NCI-H146 treated with DMSO at 0.1 percent for 48 hours (cell line): ENCODE measurements around the gene CTCFL.

ENCODE experiments used
- DNase-seq: peaks from one replicate; lab custom pipeline; 2025; ENCODE audit not compliant: unreplicated experiment; lab: John Stamatoyannopoulos, UW

CTCFL gene, protein sequence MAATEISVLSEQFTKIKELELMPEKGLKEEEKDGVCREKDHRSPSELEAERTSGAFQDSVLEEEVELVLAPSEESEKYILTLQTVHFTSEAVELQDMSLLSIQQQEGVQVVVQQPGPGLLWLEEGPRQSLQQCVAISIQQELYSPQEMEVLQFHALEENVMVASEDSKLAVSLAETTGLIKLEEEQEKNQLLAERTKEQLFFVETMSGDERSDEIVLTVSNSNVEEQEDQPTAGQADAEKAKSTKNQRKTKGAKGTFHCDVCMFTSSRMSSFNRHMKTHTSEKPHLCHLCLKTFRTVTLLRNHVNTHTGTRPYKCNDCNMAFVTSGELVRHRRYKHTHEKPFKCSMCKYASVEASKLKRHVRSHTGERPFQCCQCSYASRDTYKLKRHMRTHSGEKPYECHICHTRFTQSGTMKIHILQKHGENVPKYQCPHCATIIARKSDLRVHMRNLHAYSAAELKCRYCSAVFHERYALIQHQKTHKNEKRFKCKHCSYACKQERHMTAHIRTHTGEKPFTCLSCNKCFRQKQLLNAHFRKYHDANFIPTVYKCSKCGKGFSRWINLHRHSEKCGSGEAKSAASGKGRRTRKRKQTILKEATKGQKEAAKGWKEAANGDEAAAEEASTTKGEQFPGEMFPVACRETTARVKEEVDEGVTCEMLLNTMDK

DNA sequence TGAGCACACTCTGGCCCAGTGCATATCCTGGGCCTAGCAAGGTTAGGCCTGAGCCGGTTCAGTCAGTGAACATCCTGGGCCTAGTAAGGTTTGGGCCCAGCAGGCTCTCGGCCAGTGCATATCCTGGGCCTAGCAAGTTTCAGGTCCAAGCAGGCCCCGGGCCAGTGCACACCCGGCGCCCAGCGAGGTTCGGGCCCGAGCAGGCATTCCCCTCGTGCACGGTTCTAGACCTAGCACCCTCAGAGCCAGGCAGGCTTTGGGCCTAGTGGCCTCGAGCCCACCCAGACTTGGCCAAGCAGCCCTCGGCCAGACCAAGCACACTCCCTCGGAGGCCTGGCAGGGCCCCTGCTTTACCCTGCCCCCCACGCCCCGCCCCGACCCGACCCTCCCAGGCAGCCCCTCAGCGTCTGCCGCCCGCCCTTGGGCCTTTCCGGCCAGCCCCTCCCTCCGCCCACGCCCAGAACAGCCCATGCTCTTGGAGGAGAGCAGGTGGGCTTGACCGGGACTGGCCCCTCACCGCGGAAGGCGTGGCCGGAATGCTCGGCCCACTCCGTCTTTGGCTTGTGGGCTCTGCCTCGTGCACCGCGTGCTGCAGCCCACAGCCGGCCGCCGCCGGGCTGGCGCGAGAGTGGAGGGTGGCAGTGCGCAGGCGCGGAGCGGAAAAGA, at the start of gene CTCFL:
Gene CTCFL, minus strand, starts transcription at position 630 of the 666 bp plus-strand sequence. CDS start 935 bp downstream, outside the sequence.
- no peak for DNase-seq

DNA sequence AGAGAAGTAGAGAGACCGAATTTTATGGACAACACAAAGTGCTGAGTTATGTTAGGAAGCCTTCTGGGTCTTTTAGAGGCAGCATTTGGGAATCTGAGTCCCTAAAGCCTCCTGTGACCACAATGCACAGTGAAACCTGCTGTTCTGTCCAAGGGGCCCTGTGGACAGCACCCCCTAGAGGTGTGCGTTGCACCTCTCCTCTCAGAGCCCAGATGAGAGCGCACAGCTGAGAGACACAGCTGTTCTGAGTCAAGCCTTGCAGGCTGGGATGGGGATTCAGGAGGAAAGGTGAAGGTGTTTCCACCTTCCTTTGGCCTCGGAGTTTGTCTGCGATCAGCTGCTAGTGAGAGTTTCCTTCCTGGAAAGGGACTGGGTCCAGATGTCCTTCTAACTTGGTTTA, 49.0 kb upstream of the CTCFL start:
- DNase-seq = peak; percentile 29

DNA sequence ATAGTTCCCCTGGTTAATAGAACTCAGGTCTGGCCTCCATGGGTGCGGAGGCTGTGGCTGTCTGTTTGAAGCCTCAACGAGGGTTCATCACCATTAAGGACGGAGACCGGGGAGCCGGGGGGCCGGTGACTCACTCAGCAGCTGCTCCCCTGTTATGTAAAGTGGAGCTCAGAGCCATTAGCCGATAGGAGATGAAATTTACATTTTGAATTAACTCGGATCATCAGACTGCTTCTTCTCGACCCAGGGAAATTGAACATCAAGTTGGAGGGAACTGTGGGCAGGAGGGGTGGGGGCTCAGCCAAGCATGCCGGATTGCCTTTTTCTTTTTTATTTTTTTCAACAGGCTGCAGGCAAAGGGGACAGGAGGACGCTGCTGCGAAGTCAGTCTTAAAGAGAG, 48.3 kb upstream of the CTCFL start:
- peak; percentile 45 for DNase-seq

GRCh38 chr20:57571782-57572416, 47.0 kb upstream of the CTCFL start:
- no peak for DNase-seq

DNA sequence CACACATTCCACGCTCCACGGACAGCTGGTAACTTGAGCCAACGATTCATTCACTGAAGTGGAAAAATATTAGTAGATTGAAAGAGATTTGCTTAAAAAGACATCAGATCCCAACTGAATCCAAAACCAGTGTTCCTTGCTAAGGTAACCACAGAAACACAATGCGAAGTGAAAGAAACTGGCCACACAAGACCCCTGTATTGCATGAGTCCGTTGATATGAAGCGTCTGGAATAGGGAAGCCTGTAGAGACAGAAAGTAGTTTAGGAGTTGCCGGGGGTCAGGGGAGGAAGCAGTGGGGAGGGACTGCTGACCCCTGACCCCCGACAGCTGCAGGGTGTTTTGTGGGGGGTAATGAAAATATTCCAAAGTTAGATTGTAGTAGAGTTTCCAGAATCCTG, 46.0 kb upstream of the CTCFL start:
- no peak for DNase-seq

- DNase-seq = peak; percentile 99
These were observed 45.4 kb upstream of the CTCFL start for GRCh38 chr20:57570145-57570850.

GRCh38 chr20:57568960-57569359, 44.0 kb upstream of the CTCFL start:
- DNase-seq = no peak

DNA sequence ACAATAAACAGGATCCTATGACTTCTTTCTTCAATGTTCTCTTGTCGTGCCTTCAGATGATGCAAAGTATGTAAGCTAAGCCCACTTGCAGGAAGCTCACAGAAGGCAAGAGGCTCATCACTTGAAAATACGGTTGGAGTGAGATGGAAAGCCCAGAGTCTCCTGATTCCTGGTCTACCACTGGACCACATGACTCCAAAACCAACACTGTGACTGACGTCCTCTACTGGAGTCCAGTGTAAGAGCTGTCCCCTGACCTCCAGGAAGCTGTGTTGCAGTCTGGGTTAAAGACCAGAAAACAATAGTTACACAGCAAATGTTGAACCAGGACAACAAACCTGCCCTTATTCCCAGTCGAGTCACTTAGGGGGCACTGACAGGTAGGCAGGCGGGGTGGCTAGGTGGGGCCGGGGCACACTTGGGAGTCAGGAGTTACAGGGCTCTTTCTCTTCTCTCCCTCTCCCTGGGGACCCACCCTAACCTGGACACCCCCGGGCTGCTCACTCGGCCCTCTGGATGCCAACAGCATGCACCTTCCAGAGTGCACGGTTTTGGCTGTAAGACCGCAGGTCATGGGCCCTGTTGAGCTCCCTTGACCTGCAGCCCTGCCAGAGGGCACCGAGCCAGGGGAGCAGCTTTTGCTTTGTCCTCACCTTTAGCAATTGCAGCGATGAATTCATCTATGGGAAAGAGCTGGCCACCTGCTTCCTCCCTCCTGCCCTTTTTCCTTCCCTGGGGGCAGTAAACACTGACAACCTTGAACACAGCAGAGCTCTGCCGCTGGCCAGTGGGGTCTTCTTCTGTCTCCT, 43.4 kb upstream of the CTCFL start:
- peak; percentile 98 for DNase-seq

DNA sequence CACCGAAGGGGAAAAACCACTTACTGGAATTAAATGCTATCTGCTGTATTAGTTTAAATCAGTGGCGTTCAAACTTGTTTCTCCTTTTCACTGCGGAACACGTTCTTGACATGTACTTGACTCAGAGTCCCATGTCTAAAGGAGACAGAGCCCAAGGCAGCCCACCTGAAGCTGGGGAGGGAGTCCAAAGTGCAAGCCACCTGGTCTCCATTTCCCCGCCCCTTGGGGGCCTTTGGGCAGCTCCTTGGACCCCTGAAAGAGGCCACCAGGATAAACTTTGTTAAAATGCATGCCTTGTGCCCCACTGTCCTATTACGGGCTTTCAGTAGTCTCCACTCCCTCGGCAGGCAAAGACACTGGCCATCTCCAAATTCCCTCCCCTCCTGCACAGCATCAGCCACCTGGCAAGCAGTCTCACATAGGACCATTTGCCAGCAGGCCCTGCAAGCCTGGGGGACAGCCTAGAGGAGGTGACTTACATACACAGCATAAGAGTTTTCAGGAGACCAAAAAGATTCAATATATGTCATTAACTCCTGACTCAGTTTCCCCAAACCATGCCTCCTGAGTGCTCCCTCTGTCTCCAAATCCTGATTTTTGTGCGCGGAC, 42.6 kb upstream of the CTCFL start:
- DNase-seq = no peak

- DNase-seq = no peak
These were observed 42.0 kb upstream of the CTCFL start for GRCh38 chr20:57566803-57567459.

- DNase-seq = no peak
These were observed 41.5 kb upstream of the CTCFL start for GRCh38 chr20:57566399-57566798.

GRCh38 chr20:57564951-57565642, 40.2 kb upstream of the CTCFL start:
- no peak for DNase-seq

- DNase-seq = no peak
These were observed 39.4 kb upstream of the CTCFL start for GRCh38 chr20:57564180-57564802.

GRCh38 chr20:57563522-57563921, 38.6 kb upstream of the CTCFL start:
- no peak for DNase-seq

DNA sequence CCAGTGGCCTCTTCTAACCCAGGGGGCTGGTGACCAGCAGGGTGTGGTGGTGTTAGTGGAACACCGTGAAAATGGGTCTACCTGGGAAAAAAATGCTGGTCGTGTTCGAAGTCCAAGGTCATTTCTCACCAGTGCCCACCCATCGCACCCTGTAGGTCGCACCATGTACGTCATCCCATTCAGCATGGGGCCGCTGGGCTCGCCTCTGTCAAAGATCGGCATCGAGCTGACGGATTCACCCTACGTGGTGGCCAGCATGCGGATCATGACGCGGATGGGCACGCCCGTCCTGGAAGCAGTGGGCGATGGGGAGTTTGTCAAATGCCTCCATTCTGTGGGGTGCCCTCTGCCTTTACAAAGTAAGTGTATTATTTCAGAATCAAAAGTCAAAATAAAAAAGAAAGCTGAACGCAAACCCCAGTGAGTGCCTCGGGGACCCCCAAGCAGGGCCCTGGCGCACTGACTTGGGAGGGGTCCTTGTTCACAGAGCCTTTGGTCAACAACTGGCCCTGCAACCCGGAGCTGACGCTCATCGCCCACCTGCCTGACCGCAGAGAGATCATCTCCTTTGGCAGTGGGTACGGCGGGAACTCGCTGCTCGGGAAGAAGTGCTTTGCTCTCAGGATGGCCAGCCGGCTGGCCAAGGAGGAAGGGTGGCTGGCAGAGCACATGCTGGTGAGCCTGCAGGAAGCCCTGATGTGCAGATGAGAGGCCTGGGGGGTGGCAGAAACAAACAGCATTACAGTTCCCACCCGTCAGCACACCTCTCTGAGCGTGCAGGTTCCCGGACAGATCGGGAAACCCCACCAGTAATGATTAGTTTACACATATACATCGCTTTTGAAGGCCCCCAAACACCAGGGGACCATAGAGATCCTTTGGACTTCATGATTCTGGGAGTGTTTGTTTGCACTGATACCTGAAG, 37.9 kb upstream of the CTCFL start:
- no peak for DNase-seq

DNA sequence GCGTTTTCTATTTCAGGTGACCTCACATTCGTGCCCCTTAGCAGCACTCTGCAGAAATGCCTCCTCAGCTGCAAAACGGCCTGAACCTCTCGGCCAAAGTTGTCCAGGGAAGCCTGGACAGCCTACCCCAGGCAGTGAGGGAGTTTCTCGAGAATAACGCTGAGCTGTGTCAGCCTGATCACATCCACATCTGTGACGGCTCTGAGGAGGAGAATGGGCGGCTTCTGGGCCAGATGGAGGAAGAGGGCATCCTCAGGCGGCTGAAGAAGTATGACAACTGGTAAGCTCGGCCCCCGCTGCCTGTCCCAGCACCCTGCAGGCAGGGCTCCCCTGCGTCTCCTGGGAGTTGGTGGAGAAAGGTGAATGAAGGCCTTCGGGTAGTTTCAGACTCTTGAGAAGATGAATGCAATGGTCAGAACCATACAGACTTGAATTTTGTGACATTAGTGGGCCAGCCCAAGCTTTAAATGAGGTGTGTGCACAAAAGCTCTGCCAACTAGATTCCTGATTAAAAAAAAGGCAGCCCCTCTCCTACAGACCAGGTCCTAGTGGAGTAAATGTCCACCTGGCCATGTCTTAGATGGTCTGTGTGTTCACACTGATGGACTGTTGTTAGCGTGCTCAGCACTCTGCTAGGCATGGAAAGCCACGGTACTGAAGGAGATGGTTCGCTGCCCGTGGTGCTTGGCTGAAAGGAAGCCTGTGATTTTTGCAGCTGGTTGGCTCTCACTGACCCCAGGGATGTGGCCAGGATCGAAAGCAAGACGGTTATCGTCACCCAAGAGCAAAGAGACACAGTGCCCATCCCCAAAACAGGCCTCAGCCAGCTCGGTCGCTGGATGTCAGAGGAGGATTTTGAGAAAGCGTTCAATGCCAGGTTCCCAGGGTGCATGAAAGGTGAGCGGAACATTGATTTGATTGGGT, 36.7 kb upstream of the CTCFL start:
- no peak for DNase-seq
